BJ (cell line): ENCODE measurements around the gene SGSM1. TPM values are rescaled to one million over a fixed set of nuclear protein-coding genes. Genes with fewer than 3 reads are reported as not detected.
"Not testable (repeated sequence)": the region's sequence is repeated elsewhere in the genome, so short reads cannot be mapped to it uniquely, and the experiment has no call there.

Experiments
- CTCF ChIA-PET: fragments of 350-600 bp; formaldehyde crosslinking; extraction: SDS; loops from one replicate; lab custom pipeline; 2021; ENCODE audit warnings: antibody characterized with exemption, inconsistent platforms; lab: Yijun Ruan, JAX
- POLR2A ChIA-PET: fragments of 300-600 bp; sonication (Branson Sonifier 250); formaldehyde crosslinking; extraction: SDS; loops from one replicate; lab custom pipeline; 2021; ENCODE audit warnings: antibody characterized with exemption; lab: Charles Lee
- DNase-seq: peaks from one replicate; pipeline ENCODE4 v3.0.0-alpha.2; 2011; ENCODE audit warnings: low read depth
- H3K27me3 ChIP-seq: 2 replicates; pipeline ENCODE4 v1.6.0; 2011; ENCODE audit warnings: low read length; ENCODE audit not compliant: control insufficient read depth, insufficient read depth
- H3K36me3 ChIP-seq: 2 replicates; pipeline ENCODE4 v1.5.1; 2011; ENCODE audit warnings: low read length; ENCODE audit not compliant: control insufficient read depth, insufficient read depth
- H3K4me3 ChIP-seq: 2 replicates; pipeline ENCODE4 v1.5.1; 2011; ENCODE audit warnings: low read depth, mild to moderate bottlenecking, control low read depth, low read length
- polyA plus RNA-seq: library from polyadenylated mRNA; depleted of rRNA; stranded (reverse); fragments of >200 nt; gene quantifications from 2 replicates; pipeline ENCODE4 v1.2.3, GENCODE V29; 2011
- TF ChIP-seq, protein P1 (sequence below): IDR thresholded peaks from 2 replicates; pipeline ENCODE4 v1.5.1; 2011; ENCODE audit warnings: low read depth, mild to moderate bottlenecking, control low read depth, inconsistent platforms, low read length, moderate library complexity; ENCODE audit not compliant: insufficient read depth

SGSM1 gene
- polyA plus RNA-seq, 1 experiment, result not detected

DNA sequence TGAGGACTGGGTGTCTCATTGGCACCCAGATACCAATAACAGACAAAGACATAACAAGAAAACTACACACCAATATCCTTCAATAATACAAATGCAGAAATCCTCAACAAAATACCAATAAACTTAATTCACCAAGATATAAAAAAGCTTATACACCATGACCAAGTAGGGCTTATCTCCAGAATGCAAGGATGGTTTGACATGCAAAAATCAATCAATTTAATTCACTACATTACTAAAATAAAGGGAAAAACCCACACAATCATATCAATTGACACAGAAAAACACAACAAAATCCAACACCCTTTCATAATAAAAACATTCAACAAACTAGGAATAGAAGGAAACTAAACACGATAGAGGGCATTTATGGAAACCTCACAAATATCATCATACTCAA is 99.9 kb downstream of the SGSM1 start:
- H3K36me3 ChIP-seq, result no peaks in the 10 kb centered on the region
- H3K4me3 ChIP-seq, result no peak overlapping the region
- TF ChIP-seq, protein P1, sequence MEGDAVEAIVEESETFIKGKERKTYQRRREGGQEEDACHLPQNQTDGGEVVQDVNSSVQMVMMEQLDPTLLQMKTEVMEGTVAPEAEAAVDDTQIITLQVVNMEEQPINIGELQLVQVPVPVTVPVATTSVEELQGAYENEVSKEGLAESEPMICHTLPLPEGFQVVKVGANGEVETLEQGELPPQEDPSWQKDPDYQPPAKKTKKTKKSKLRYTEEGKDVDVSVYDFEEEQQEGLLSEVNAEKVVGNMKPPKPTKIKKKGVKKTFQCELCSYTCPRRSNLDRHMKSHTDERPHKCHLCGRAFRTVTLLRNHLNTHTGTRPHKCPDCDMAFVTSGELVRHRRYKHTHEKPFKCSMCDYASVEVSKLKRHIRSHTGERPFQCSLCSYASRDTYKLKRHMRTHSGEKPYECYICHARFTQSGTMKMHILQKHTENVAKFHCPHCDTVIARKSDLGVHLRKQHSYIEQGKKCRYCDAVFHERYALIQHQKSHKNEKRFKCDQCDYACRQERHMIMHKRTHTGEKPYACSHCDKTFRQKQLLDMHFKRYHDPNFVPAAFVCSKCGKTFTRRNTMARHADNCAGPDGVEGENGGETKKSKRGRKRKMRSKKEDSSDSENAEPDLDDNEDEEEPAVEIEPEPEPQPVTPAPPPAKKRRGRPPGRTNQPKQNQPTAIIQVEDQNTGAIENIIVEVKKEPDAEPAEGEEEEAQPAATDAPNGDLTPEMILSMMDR, result no peak
- ChIA-PET POLR2A (no interaction called here), CTCF (no interaction called here)
- no peaks in the 10 kb centered on the region for H3K27me3 ChIP-seq
- no peak for DNase-seq

DNA sequence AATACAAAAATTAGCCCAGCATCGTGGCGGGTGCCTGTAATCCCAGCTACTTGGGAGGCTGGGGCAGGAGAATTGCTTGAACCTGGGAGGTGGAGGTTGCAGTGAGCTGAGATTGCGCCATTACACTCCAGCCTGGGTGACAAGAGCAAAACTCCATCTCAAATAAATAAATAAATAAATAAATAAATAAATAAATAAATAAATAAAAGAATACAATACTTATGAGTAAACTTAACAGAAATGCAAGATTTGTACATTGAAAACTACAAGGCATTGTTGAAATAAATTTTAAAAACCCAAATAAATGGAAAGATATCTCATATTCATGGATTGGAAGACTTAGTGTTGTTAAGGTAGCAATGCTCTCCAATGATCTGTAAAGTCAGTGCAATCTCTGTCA is 101.1 kb downstream of the SGSM1 start:
- DNase-seq, POLR2A ChIA-PET, H3K27me3 ChIP-seq, CTCF ChIA-PET, H3K36me3 ChIP-seq, H3K4me3 ChIP-seq: not testable (repeated sequence)

DNA sequence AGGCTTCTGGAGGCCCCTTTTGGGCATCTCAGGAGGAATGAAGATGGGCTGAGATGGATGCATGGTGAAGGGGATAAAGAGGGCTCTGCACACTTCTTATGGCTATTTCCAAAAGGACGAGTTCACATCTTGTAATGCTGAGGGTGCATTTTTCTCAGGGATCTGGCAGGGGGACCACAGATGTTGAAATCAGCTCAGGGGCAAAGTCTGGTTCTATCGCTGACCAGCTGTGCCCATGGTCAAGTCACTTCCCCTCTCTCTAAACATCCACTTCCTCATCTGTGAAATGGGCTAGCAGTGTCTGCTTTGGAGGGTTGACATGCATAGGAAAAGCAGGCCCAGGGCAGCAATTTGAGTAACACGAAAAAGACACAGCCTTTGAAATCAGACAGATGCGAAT is 114.0 kb downstream of the SGSM1 start:
- TF ChIP-seq, protein P1, result no peak
- H3K27me3 ChIP-seq, result no peaks in the 10 kb centered on the region
- no peak for DNase-seq
- H3K36me3 ChIP-seq, result no peaks in the 10 kb centered on the region
- POLR2A ChIA-PET, result no interaction called here
- CTCF ChIA-PET, result no interaction called here
- H3K4me3 ChIP-seq, result no peak overlapping the region

DNA sequence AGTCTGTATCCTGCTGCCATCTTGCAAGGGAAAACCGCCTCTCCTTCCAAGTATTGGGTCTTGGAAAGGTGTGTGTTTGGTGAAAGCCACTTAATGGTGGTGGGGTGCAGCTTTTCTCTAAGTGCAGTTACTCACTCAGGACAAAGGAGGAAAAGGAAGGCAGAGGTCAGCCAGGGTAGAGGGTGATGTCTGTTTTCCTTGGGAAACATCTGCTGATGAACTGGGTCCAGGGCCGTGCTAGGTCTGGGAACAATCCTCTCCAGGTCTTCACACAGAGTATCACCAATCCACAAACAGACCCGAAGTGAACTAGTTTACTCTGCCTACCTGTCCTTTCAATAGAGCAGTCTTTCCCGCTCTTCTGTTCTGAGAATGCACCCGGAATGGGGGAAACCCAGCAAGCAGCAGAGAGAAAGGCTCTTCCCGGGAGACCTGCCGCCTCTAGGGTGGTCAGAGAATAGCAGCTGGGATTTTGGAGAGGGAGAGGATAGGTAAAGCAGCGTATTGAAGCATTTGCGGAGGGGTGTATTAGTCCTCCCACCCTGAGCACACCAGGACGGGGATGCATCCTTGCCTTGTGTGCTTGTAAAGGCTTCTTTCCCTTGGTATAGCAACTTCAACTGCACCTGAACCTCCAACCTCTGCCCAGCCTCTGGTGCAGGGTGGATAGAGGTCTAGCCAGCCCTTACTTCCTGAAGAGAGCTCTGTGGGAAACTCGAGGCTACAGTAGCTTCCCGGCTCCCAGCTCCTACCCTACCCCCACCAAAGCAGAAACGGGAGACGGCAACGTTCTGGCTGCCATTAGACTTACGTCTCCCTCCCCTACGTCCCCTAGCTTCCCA is 119.8 kb downstream of the SGSM1 start:
- Histone ChIP-seq H3K36me3 (no peaks in the 10 kb centered on the region), H3K27me3 (no peaks in the 10 kb centered on the region), H3K4me3 (no peak overlapping the region)
- TF ChIP-seq, protein P1, result no peak
- DNase-seq, result no peak
- CTCF ChIA-PET, result interaction anchor here (3.3 kb wide), 1 partner anchor 12 kb away, joined by 21 read pairs; no protein-coding TSS in a partner anchor
- POLR2A ChIA-PET, result no interaction called here

DNA sequence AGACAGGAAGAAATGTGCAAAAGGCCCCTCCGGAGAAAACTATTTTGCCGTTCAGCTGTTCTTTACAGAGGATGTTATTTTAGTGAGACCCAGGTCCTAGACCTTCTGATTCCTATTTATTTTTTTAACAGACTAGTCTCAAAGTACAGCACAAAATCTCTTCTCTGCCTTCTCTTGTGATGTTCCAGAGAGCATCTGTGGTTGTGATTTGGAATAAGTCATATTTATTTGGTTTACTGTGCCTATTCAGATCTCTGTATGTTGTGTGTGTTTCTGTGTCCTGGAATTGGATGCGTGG is 120.4 kb downstream of the SGSM1 start:
- DNase-seq, result no peak
- H3K27me3 ChIP-seq, result no peaks in the 10 kb centered on the region
- no peak overlapping the region for H3K4me3 ChIP-seq
- ChIA-PET POLR2A (no interaction called here), CTCF (interaction anchor here (3.3 kb wide), 1 partner anchor 11 kb away, joined by 21 read pairs; no protein-coding TSS in a partner anchor)
- TF ChIP-seq, protein P1, result no peak
- H3K36me3 ChIP-seq, result no peaks in the 10 kb centered on the region
